ENCODE data around the gene DNAH2. TPM values are rescaled to one million over a fixed set of nuclear protein-coding genes. Genes with fewer than 3 reads are reported as not detected.
A peak's percentile ranks its signal among the peaks of the same experiment; 100 is the strongest.

Gene DNAH2
- total and polyA plus RNA-seq, 2 of the 13 experiments (the other 11 are each of a cell fraction or from before 2014, with no cell fraction given), result not detected

- TF ChIP-seq ZNF407 (CRISPR knock-in tag; IDR thresholded peaks at IDR 0.05; ENCODE audit: not compliant biosample characterization), result no peak
- TF ChIP-seq ZNF34 (CRISPR knock-in tag; IDR thresholded peaks at IDR 0.05; ENCODE audit: borderline replicate concordance), result no peak
- TF ChIP-seq SUZ12 (IDR thresholded peaks at IDR 0.05; ENCODE audit: low read depth, low read length), result no peak
- peak; percentile 4; the same call in 1 of the 2 replicates for TF ChIP-seq BCL6 (CRISPR knock-in tag; IDR thresholded peaks at IDR 0.05)
- TF ChIP-seq ZNF367 (CRISPR knock-in tag; IDR thresholded peaks at IDR 0.05; ENCODE audit: borderline replicate concordance), result no peak
- no peak for TF ChIP-seq ZFP36L1 (CRISPR knock-in tag; IDR thresholded peaks at IDR 0.05)
- TF ChIP-seq TBP (CRISPR knock-in tag; IDR thresholded peaks at IDR 0.05), result no peak
- no peak for TF ChIP-seq DRAP1 (CRISPR knock-in tag; IDR thresholded peaks at IDR 0.05)
- no peak for TF ChIP-seq ZNF572 (CRISPR knock-in tag; IDR thresholded peaks at IDR 0.05)
- no peak for TF ChIP-seq MATR3 (CRISPR knock-in tag; IDR thresholded peaks at IDR 0.05)
- no peak for TF ChIP-seq EEA1 (CRISPR knock-in tag; IDR thresholded peaks at IDR 0.05; ENCODE audit: borderline replicate concordance)
- no peak for TF ChIP-seq MXD3 (CRISPR knock-in tag; IDR thresholded peaks at IDR 0.05)
- TF ChIP-seq ZNF382 (CRISPR knock-in tag; IDR thresholded peaks at IDR 0.05; ENCODE audit: borderline replicate concordance), result no peak
- TF ChIP-seq JUNB (CRISPR knock-in tag; IDR thresholded peaks at IDR 0.05; ENCODE audit: borderline replicate concordance), result no peak
- TF ChIP-seq PPARG (CRISPR knock-in tag; conservative IDR thresholded peaks at IDR 0.05), result no peak
- TF ChIP-seq FOXO4 (CRISPR knock-in tag; conservative IDR thresholded peaks at IDR 0.05), result no peak
- no peak for TF ChIP-seq SP140L (CRISPR knock-in tag; IDR thresholded peaks at IDR 0.05; ENCODE audit: borderline replicate concordance)
- no peak for TF ChIP-seq ZNF816 (CRISPR knock-in tag; IDR thresholded peaks at IDR 0.05; ENCODE audit: borderline replicate concordance)
- no peak for TF ChIP-seq AKAP8 (CRISPR knock-in tag; IDR thresholded peaks at IDR 0.05)
- TF ChIP-seq NCOA2 (CRISPR knock-in tag; IDR thresholded peaks at IDR 0.05), result no peak; the same call in 1 of the 2 replicates
- no peak for TF ChIP-seq ZNF292 (CRISPR knock-in tag; IDR thresholded peaks at IDR 0.05; ENCODE audit: borderline replicate concordance, low read depth)
- no peak for TF ChIP-seq MAFF (IDR thresholded peaks at IDR 0.05; ENCODE audit: low read depth, low read length)
Observed at GRCh38 chr17:7841915-7842379, 124.4 kb downstream of the DNAH2 start (continued).
